ENCODE measurements around the gene TYMS. TPM values are rescaled to one million over a fixed set of nuclear protein-coding genes. Genes with fewer than 3 reads are reported as not detected.

Gene TYMS
- total and polyA plus RNA-seq, 9 of the 15 experiments (the other 6 are each of a cell fraction or from before 2014, with no cell fraction given): 69.1 to 409 (median 175) TPM

DNA sequence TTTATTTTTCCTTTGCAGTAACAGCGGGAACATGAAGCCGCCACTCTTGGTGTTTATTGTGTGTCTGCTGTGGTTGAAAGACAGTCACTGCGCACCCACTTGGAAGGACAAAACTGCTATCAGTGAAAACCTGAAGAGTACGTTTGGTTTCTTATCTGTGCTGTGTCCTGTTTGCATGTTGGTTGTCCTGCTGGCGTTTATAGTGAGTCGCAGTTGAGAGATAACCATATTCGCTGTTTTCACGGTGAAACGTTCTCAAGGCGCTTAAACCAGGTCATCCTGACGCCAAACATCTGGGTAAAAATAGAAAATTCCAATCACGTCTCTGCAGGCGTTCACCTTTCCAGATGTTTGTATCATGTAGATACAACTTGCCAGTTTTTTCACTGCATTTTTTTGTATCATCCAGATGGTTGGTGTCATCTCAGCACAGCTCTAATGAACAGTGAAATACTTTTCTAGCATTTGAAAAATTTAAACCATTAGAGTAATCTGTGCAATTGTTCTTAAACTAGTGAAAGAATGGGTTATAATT, 39.4 kb upstream of the TYMS start (continued):
- TF ChIP-seq ZBTB17 (CRISPR knock-in tag; IDR thresholded peaks at IDR 0.05) (no peak), ZNF282 (CRISPR knock-in tag; IDR thresholded peaks at IDR 0.05) (no peak), LCOR (CRISPR knock-in tag; IDR thresholded peaks at IDR 0.05) (0 out of 2 replicates have a peak, but pooled peaks have one; percentile 32), KDM2B (CRISPR knock-in tag; IDR thresholded peaks at IDR 0.05) (no peak), ZNF780A (CRISPR knock-in tag; IDR thresholded peaks at IDR 0.05) (no peak), POLR2H (tag; IDR thresholded peaks at IDR 0.05; ENCODE audit: low read depth) (no peak), FOXJ3 (CRISPR knock-in tag; IDR thresholded peaks at IDR 0.05) (no peak), CBX2 (IDR thresholded peaks at IDR 0.05; ENCODE audit: insufficient read depth, low read length, poor library complexity, severe bottlenecking) (peak; percentile 79), ETV5 (CRISPR knock-in tag; IDR thresholded peaks at IDR 0.05; ENCODE audit: low read depth) (peak; percentile 72), ZNF134 (CRISPR knock-in tag; conservative IDR thresholded peaks at IDR 0.05) (no peak; the same call in 1 of the 2 replicates), ESRRB (CRISPR knock-in tag; IDR thresholded peaks at IDR 0.05; ENCODE audit: borderline replicate concordance) (no peak), SMAD3 (CRISPR knock-in tag; conservative IDR thresholded peaks at IDR 0.05) (no peak)
- TF ChIP-seq, protein P1, sequence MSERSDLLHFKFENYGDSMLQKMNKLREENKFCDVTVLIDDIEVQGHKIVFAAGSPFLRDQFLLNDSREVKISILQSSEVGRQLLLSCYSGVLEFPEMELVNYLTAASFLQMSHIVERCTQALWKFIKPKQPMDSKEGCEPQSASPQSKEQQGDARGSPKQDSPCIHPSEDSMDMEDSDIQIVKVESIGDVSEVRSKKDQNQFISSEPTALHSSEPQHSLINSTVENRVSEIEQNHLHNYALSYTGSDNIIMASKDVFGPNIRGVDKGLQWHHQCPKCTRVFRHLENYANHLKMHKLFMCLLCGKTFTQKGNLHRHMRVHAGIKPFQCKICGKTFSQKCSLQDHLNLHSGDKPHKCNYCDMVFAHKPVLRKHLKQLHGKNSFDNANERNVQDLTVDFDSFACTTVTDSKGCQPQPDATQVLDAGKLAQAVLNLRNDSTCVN (CRISPR knock-in tag; IDR thresholded peaks at IDR 0.05): no peak
- TF ChIP-seq, protein P2, sequence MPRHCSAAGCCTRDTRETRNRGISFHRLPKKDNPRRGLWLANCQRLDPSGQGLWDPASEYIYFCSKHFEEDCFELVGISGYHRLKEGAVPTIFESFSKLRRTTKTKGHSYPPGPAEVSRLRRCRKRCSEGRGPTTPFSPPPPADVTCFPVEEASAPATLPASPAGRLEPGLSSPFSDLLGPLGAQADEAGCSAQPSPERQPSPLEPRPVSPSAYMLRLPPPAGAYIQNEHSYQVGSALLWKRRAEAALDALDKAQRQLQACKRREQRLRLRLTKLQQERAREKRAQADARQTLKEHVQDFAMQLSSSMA (CRISPR knock-in tag; IDR thresholded peaks at IDR 0.05): no peak
- TF ChIP-seq, protein P3, sequence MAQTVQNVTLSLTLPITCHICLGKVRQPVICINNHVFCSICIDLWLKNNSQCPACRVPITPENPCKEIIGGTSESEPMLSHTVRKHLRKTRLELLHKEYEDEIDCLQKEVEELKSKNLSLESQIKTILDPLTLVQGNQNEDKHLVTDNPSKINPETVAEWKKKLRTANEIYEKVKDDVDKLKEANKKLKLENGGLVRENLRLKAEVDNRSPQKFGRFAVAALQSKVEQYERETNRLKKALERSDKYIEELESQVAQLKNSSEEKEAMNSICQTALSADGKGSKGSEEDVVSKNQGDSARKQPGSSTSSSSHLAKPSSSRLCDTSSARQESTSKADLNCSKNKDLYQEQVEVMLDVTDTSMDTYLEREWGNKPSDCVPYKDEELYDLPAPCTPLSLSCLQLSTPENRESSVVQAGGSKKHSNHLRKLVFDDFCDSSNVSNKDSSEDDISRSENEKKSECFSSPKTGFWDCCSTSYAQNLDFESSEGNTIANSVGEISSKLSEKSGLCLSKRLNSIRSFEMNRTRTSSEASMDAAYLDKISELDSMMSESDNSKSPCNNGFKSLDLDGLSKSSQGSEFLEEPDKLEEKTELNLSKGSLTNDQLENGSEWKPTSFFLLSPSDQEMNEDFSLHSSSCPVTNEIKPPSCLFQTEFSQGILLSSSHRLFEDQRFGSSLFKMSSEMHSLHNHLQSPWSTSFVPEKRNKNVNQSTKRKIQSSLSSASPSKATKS (CRISPR knock-in tag; IDR thresholded peaks at IDR 0.05): no peak
- TF ChIP-seq, protein P4, sequence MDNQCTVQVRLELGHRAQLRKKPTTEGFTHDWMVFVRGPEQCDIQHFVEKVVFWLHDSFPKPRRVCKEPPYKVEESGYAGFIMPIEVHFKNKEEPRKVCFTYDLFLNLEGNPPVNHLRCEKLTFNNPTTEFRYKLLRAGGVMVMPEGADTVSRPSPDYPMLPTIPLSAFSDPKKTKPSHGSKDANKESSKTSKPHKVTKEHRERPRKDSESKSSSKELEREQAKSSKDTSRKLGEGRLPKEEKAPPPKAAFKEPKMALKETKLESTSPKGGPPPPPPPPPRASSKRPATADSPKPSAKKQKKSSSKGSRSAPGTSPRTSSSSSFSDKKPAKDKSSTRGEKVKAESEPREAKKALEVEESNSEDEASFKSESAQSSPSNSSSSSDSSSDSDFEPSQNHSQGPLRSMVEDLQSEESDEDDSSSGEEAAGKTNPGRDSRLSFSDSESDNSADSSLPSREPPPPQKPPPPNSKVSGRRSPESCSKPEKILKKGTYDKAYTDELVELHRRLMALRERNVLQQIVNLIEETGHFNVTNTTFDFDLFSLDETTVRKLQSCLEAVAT (IDR thresholded peaks at IDR 0.05): peak in 1 of 2 experiments; percentile 84; a peak in 2 of 4 replicates
- TF ChIP-seq, protein P5, sequence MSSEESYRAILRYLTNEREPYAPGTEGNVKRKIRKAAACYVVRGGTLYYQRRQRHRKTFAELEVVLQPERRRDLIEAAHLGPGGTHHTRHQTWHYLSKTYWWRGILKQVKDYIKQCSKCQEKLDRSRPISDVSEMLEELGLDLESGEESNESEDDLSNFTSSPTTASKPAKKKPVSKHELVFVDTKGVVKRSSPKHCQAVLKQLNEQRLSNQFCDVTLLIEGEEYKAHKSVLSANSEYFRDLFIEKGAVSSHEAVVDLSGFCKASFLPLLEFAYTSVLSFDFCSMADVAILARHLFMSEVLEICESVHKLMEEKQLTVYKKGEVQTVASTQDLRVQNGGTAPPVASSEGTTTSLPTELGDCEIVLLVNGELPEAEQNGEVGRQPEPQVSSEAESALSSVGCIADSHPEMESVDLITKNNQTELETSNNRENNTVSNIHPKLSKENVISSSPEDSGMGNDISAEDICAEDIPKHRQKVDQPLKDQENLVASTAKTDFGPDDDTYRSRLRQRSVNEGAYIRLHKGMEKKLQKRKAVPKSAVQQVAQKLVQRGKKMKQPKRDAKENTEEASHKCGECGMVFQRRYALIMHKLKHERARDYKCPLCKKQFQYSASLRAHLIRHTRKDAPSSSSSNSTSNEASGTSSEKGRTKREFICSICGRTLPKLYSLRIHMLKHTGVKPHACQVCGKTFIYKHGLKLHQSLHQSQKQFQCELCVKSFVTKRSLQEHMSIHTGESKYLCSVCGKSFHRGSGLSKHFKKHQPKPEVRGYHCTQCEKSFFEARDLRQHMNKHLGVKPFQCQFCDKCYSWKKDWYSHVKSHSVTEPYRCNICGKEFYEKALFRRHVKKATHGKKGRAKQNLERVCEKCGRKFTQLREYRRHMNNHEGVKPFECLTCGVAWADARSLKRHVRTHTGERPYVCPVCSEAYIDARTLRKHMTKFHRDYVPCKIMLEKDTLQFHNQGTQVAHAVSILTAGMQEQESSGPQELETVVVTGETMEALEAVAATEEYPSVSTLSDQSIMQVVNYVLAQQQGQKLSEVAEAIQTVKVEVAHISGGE (CRISPR knock-in tag; IDR thresholded peaks at IDR 0.05): peak in 1 of 3 experiments; percentile 79; a peak in 2 of 6 replicates
- TF ChIP-seq, protein P6, sequence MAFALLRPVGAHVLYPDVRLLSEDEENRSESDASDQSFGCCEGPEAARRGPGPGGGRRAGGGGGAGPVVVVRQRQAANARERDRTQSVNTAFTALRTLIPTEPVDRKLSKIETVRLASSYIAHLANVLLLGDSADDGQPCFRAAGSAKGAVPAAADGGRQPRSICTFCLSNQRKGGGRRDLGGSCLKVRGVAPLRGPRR (CRISPR knock-in tag; IDR thresholded peaks at IDR 0.05): no peak
